HFFc6 (cell line): ENCODE data around the gene TBX4. TPM values are rescaled to one million over a fixed set of nuclear protein-coding genes. Genes with fewer than 3 reads are reported as not detected.
"Not testable (repeated sequence)": the region's sequence is repeated elsewhere in the genome, so short reads cannot be mapped to it uniquely, and the experiment has no call there.

Experiments
- DNase-seq: peaks from one replicate; pipeline ENCODE4 v3.0.0-alpha.2; 2018
- H3K27ac Mint-ChIP-seq: 2 replicates; pipeline ENCODE4 v1.8.0; 2020; ENCODE audit warnings: mild to moderate bottlenecking, mixed read lengths
- H3K27me3 Mint-ChIP-seq: 2 replicates; pipeline ENCODE4 v1.8.0; 2021; ENCODE audit warnings: mild to moderate bottlenecking, moderate library complexity, mixed read lengths; ENCODE audit not compliant: insufficient read depth
- H3K36me3 Mint-ChIP-seq: 2 replicates; pipeline ENCODE4 v1.8.0; 2021; ENCODE audit warnings: low read depth, mixed read lengths
- H3K4me1 Mint-ChIP-seq: 2 replicates; pipeline ENCODE4 v1.8.0; 2020; ENCODE audit warnings: low read depth, mixed read lengths
- H3K4me3 Mint-ChIP-seq: 2 replicates; pipeline ENCODE4 v1.8.0; 2020; ENCODE audit warnings: mild to moderate bottlenecking, moderate library complexity, mixed read lengths
- H3K9me3 Mint-ChIP-seq: 2 replicates; pipeline ENCODE4 v1.8.0; 2020; ENCODE audit warnings: mild to moderate bottlenecking, mixed read lengths
- CTCF ChIP-seq: fragments of 200-600 bp; sonication (generic); IDR thresholded peaks from 2 replicates; pipeline ENCODE4 v1.5.0; 2021; ENCODE audit warnings: antibody characterized with exemption, mild to moderate bottlenecking
- total RNA-seq, 6 experiments: library from RNA; stranded (reverse); fragmentation: NEBNext Ultra II Directional; extraction: Animal tissue kit (Norgen Biotek cat#: 25700); gene quantifications; 2 replicates in 1 of 6; 3 replicates in 5 of 6; pipeline ENCODE4 v1.2.3, GENCODE V29; 2021

The TBX4 gene
- total RNA-seq, 6 experiments from 2014 or later = 0.11 to 0.26 (median 0.18) TPM; not detected in 3

GRCh38 chr17:61427567-61427966, 24.7 kb upstream of the TBX4 start:
- no peak for TF ChIP-seq CTCF
- H3K36me3 Mint-ChIP-seq = no peaks in the 10 kb centered on the region; the same call in 1 of the 2 replicates
- peaks cover 7% of the 10 kb centered on the region for H3K27me3 Mint-ChIP-seq
- peaks cover 38% of the 10 kb centered on the region for H3K4me1 Mint-ChIP-seq
- peak overlapping the region; percentile 0; the same call in 1 of the 2 replicates for H3K27ac Mint-ChIP-seq
- no peaks in the 10 kb centered on the region; the same call in 1 of the 2 replicates for H3K9me3 Mint-ChIP-seq
- H3K4me3 Mint-ChIP-seq = no peak overlapping the region
- no peak for DNase-seq

GRCh38 chr17:61429274-61429673, 22.9 kb upstream of the TBX4 start:
- peaks cover 7% of the 10 kb centered on the region for H3K27me3 Mint-ChIP-seq
- no peak for TF ChIP-seq CTCF
- H3K9me3 Mint-ChIP-seq = peaks cover 1% of the 10 kb centered on the region; the same call in 1 of the 2 replicates
- no peak overlapping the region for H3K27ac Mint-ChIP-seq
- no peak for DNase-seq
- H3K4me3 Mint-ChIP-seq = no peak overlapping the region
- no peaks in the 10 kb centered on the region; the same call in 1 of the 2 replicates for H3K36me3 Mint-ChIP-seq
- peaks cover 38% of the 10 kb centered on the region for H3K4me1 Mint-ChIP-seq

- not testable (repeated sequence) for H3K9me3 Mint-ChIP-seq, H3K36me3 Mint-ChIP-seq, DNase-seq, H3K27ac Mint-ChIP-seq, H3K27me3 Mint-ChIP-seq, H3K4me3 Mint-ChIP-seq
- H3K4me1 Mint-ChIP-seq = peaks cover 38% of the 10 kb centered on the region
Measured at GRCh38 chr17:61429831-61430230, 22.4 kb upstream of the TBX4 start.

- Mint-ChIP-seq H3K27me3 (peaks cover 8% of the 10 kb centered on the region), H3K4me1 (peaks cover 25% of the 10 kb centered on the region), H3K9me3 (peaks cover 16% of the 10 kb centered on the region), H3K4me3 (no peak overlapping the region), H3K36me3 (peaks cover 8% of the 10 kb centered on the region), H3K27ac (no peak overlapping the region)
- no peak for TF ChIP-seq CTCF
- peak; percentile 72 for DNase-seq
Measured at GRCh38 chr17:61431594-61432311, 20.5 kb upstream of the TBX4 start.

- peaks cover 26% of the 10 kb centered on the region for H3K9me3 Mint-ChIP-seq
- no peak overlapping the region for H3K4me3 Mint-ChIP-seq
- no peak for DNase-seq
- peaks cover 10% of the 10 kb centered on the region for H3K4me1 Mint-ChIP-seq
- H3K36me3 Mint-ChIP-seq = peaks cover 17% of the 10 kb centered on the region
- H3K27me3 Mint-ChIP-seq = peaks cover 24% of the 10 kb centered on the region
- H3K27ac Mint-ChIP-seq = no peak overlapping the region
- TF ChIP-seq CTCF = no peak
Measured at GRCh38 chr17:61436273-61436672, 15.9 kb upstream of the TBX4 start.

- Mint-ChIP-seq H3K36me3 (peaks cover 21% of the 10 kb centered on the region), H3K27me3 (peaks cover 25% of the 10 kb centered on the region), H3K4me1 (peaks cover 1% of the 10 kb centered on the region), H3K27ac (no peak overlapping the region), H3K9me3 (peaks cover 26% of the 10 kb centered on the region), H3K4me3 (no peak overlapping the region)
- no peak for TF ChIP-seq CTCF
- no peak for DNase-seq
Measured at GRCh38 chr17:61436995-61437704, 15.1 kb upstream of the TBX4 start.
